GM18502 (cell line): ENCODE results near the gene ARMC6.
A peak's percentile ranks its signal among the peaks of the same experiment; 100 is the strongest.

ENCODE experiments used
- ATAC-seq: cut with Tn5 transposase; IDR thresholded peaks from one replicate; pipeline ENCODE4 v1.9.1; 2021; ENCODE audit warnings: mild to moderate bottlenecking; ENCODE audit not compliant: unreplicated experiment, poor library complexity

Gene ARMC6

GRCh38 chr19:19033426-19034203, at the start of gene ARMC6, which contains the start of gene SUGP2:
TSS of gene ARMC6 (plus strand) at chr19:19033603. CDS start at chr19:19034210, 607 bp downstream.
TSS of gene SUGP2 (minus strand) at chr19:19033517. CDS start at chr19:19031071, 2,446 bp downstream.
- peak; percentile 74 for ATAC-seq

- no peak for ATAC-seq
Observed at GRCh38 chr19:18984251-18984650, 49.2 kb upstream of the ARMC6 start.

- no peak for ATAC-seq
Observed at GRCh38 chr19:18985257-18985656, 48.1 kb upstream of the ARMC6 start.

- no peak for ATAC-seq
Observed at GRCh38 chr19:18987456-18987855, 45.9 kb upstream of the ARMC6 start.

- no peak for ATAC-seq
Observed at GRCh38 chr19:18989316-18989715, 44.1 kb upstream of the ARMC6 start.

- ATAC-seq = no peak
Observed at GRCh38 chr19:18990128-18990708, 43.2 kb upstream of the ARMC6 start.

- ATAC-seq = no peak
Observed at GRCh38 chr19:18991006-18991405, 42.4 kb upstream of the ARMC6 start.

GRCh38 chr19:18991468-18991867, 41.9 kb upstream of the ARMC6 start:
- ATAC-seq = no peak

GRCh38 chr19:18992696-18993095, 40.7 kb upstream of the ARMC6 start:
- ATAC-seq = no peak

- no peak for ATAC-seq
Observed at GRCh38 chr19:18993115-18993514, 40.3 kb upstream of the ARMC6 start.

GRCh38 chr19:18995804-18996241, 37.6 kb upstream of the ARMC6 start:
- no peak for ATAC-seq

- ATAC-seq = no peak
Observed at GRCh38 chr19:18996351-18996750, 37.1 kb upstream of the ARMC6 start.

GRCh38 chr19:18996796-18997394, 36.5 kb upstream of the ARMC6 start:
- no peak for ATAC-seq

GRCh38 chr19:18998276-18998675, 35.1 kb upstream of the ARMC6 start:
- ATAC-seq = no peak

GRCh38 chr19:18999016-18999758, 34.2 kb upstream of the ARMC6 start:
- ATAC-seq = no peak

- no peak for ATAC-seq
Observed at GRCh38 chr19:18999896-19000620, 33.3 kb upstream of the ARMC6 start.

- ATAC-seq = no peak
Observed at GRCh38 chr19:19004144-19004543, 29.3 kb upstream of the ARMC6 start.

- no peak for ATAC-seq
Observed at GRCh38 chr19:19006213-19006612, 27.2 kb upstream of the ARMC6 start.

- ATAC-seq = no peak
Observed at GRCh38 chr19:19009951-19010350, 23.5 kb upstream of the ARMC6 start.

GRCh38 chr19:19010551-19010950, 22.9 kb upstream of the ARMC6 start:
- no peak for ATAC-seq
